Endothelial cell of umbilical vein (primary cell): ENCODE measurements around the gene SNX33. TPM values are rescaled to one million over a fixed set of nuclear protein-coding genes. Genes with fewer than 3 reads are reported as not detected.
A peak's percentile ranks its signal among the peaks of the same experiment; 100 is the strongest.

ENCODE experiments used
- BruUV-seq: library from RNA; stranded (reverse); fragments of 400-500 nt; replicated peaks from 2 replicates; lab custom pipeline; 2021; lab: Mats Ljungman, UMichigan
- CTCF ChIA-PET: fragments of 300-600, 350-600 bp; sonication (Branson Sonifier 250); formaldehyde crosslinking; loops from one replicate; lab custom pipeline; 2021; ENCODE audit warnings: antibody characterized with exemption, inconsistent platforms; lab: Charles Lee
- POLR2A ChIA-PET: fragments of 300-600, 350-600 bp; sonication (Branson Sonifier 250); formaldehyde crosslinking; loops from one replicate; lab custom pipeline; 2021; ENCODE audit warnings: antibody characterized with exemption, inconsistent platforms; lab: Charles Lee
- DNase-seq: peaks from one replicate; pipeline ENCODE4 v3.0.0-alpha.2; 2011; ENCODE audit warnings: low read depth, low spot score
- FAIRE-seq: peaks from 2 replicates; lab custom pipeline; 2011; peaks lifted over from hg19 to GRCh38; lab: Jason Lieb, UNC
- H2AFZ ChIP-seq: 2 replicates; pipeline ENCODE4 v1.6.0; 2012; ENCODE audit warnings: low read depth, low read length, control low read depth, inconsistent platforms
- H3K27ac ChIP-seq: 2 replicates; pipeline ENCODE4 v1.5.1; 2011; ENCODE audit warnings: low read depth, mild to moderate bottlenecking, control low read depth, low read length, moderate library complexity; ENCODE audit not compliant: insufficient read depth
- H3K27me3 ChIP-seq, 2 experiments: 2 replicates each; pipeline versions ENCODE4 v1.6.0 to v1.6.1; 2011; ENCODE audit warnings: low read length in 2 of 2, mixed read lengths in 1 of 2; ENCODE audit not compliant: control insufficient read depth in 2 of 2, insufficient read depth in 2 of 2
- H3K36me3 ChIP-seq, 2 experiments: 2 replicates in 1 of 2; 3 replicates in 1 of 2; pipeline ENCODE4 v1.5.1; 2011; ENCODE audit warnings: low read length in 2 of 2, mild to moderate bottlenecking in 1 of 2, moderate library complexity in 1 of 2; ENCODE audit not compliant: control insufficient read depth in 2 of 2, insufficient read depth in 2 of 2; ENCODE audit errors: extremely low read depth in 1 of 2
- H3K4me1 ChIP-seq: 3 replicates; pipeline ENCODE4 v1.5.1; 2011; ENCODE audit warnings: mild to moderate bottlenecking, low read length; ENCODE audit not compliant: control insufficient read depth, insufficient read depth; ENCODE audit errors: extremely low read depth
- H3K4me2 ChIP-seq: 2 replicates; pipeline ENCODE4 v1.6.1; 2011; ENCODE audit warnings: low read length, control low read depth, mixed read lengths; ENCODE audit not compliant: insufficient read depth
- H3K4me3 ChIP-seq, 3 experiments: fragments of 200-600 bp in 1 of 3; sonication (generic), shearing (Covaris generic) in 1 of 3; replicated peaks in 1 of 3; 2 replicates each; pipeline ENCODE4 v1.5.1; 2011 to 2016; ENCODE audit warnings: control low read depth in 3 of 3, low read length in 3 of 3, mild to moderate bottlenecking in 2 of 3, inconsistent platforms in 1 of 3, low read depth in 1 of 3, moderate library complexity in 1 of 3; ENCODE audit not compliant: insufficient read depth in 1 of 3
- H3K79me2 ChIP-seq: 2 replicates; pipeline ENCODE4 v1.6.0; 2012; ENCODE audit warnings: low read length, inconsistent platforms; ENCODE audit not compliant: control insufficient read depth, insufficient read depth
- H3K9ac ChIP-seq: replicated peaks from 2 replicates; pipeline ENCODE3; 2011; ENCODE audit warnings: low read length, control low read depth; ENCODE audit not compliant: insufficient read depth; ENCODE audit errors: extremely low read depth
- H3K9me1 ChIP-seq: replicated peaks from 3 replicates; pipeline ENCODE4 v1.6.0; 2011; ENCODE audit warnings: mild to moderate bottlenecking, low read length; ENCODE audit not compliant: control insufficient read depth, insufficient read depth; ENCODE audit errors: extremely low read depth
- H3K9me3 ChIP-seq: replicated peaks from 2 replicates; pipeline ENCODE4 v1.5.1; 2012; ENCODE audit warnings: low read length, inconsistent platforms; ENCODE audit not compliant: control insufficient read depth, insufficient read depth
- H4K20me1 ChIP-seq: replicated peaks from 2 replicates; pipeline ENCODE3; 2011; ENCODE audit warnings: mild to moderate bottlenecking, low read length; ENCODE audit not compliant: control insufficient read depth, insufficient read depth; ENCODE audit errors: extremely low read depth
- CTCF ChIP-seq, 2 donors: IDR thresholded peaks; 1 replicate in 1 of 2; 2 replicates in 1 of 2; pipeline ENCODE4 v1.5.1; 2011; ENCODE audit warnings: low read length in 2 of 2, mild to moderate bottlenecking in 2 of 2, moderate library complexity in 2 of 2, control low read depth in 1 of 2, inconsistent platforms in 1 of 2, low read depth in 1 of 2; ENCODE audit not compliant: insufficient read depth in 1 of 2; ENCODE audit errors: extremely low read depth in 1 of 2
- EZH2 ChIP-seq: IDR thresholded peaks from 2 replicates; pipeline ENCODE4 v1.6.1; 2012; ENCODE audit warnings: borderline replicate concordance, low read depth, mild to moderate bottlenecking, moderate library complexity, low read length, inconsistent platforms; ENCODE audit not compliant: severe bottlenecking
- GATA2 ChIP-seq: IDR thresholded peaks from 2 replicates; pipeline ENCODE4 v1.7.0; 2011; ENCODE audit warnings: low read depth, mild to moderate bottlenecking, moderate library complexity, mixed read lengths, low read length; ENCODE audit not compliant: insufficient read length, insufficient read depth
- JUN ChIP-seq: IDR thresholded peaks from 2 replicates; pipeline ENCODE4 v1.6.1; 2011; ENCODE audit warnings: borderline replicate concordance, low read depth; ENCODE audit not compliant: insufficient read length, insufficient read depth
- MAX ChIP-seq: IDR thresholded peaks from 2 replicates; pipeline ENCODE4 v1.6.1; 2011; ENCODE audit not compliant: insufficient read depth, insufficient read length
- MYC ChIP-seq: IDR thresholded peaks from one replicate; pipeline ENCODE4 v1.6.1; 2011; ENCODE audit warnings: mild to moderate bottlenecking, low read depth, low read length
- POLR2A ChIP-seq: IDR thresholded peaks from 2 replicates; pipeline ENCODE4 v1.6.1; 2012; ENCODE audit warnings: low read depth, mild to moderate bottlenecking, control low read depth, low read length
- POLR2AphosphoS5 ChIP-seq: IDR thresholded peaks from 2 replicates; pipeline ENCODE4 v1.6.1; 2012; ENCODE audit warnings: low read depth, mild to moderate bottlenecking, control low read depth, low read length, moderate library complexity; ENCODE audit not compliant: insufficient read depth
- dilution Hi-C: fragments of 300-500 bp; cut with MboI; formaldehyde crosslinking; loops from one replicate; pipeline ENCODE4 v1.15.0; 2019; ENCODE audit warnings: low sequenced_read_pairs; ENCODE audit not compliant: extremely low pct_ligation_motif_present
- intact Hi-C: fragments of 100-400 bp; cut with micrococcal nuclease; formaldehyde crosslinking; loops from one replicate; pipeline ENCODE4 v1.10.0; 2022
- polyA plus RNA-seq, 4 experiments: library from polyadenylated mRNA; depleted of rRNA in 3 of 4; stranded (reverse) in 3 of 4; unstranded in 1 of 4; fragments of >200 nt; gene quantifications; 2 replicates each; pipeline versions ENCODE4 v1.2.1 to v1.2.3, GENCODE V29; 2011 to 2012; ENCODE audit warnings: missing spikeins in 1 of 4
- total RNA-seq: library from RNA; stranded (reverse); gene quantifications from 2 replicates; pipeline ENCODE4 v1.2.3, GENCODE V29; 2021

Gene SNX33
- total and polyA plus RNA-seq, 2 donors (not counting 3 experiments of a cell fraction or from before 2014, with no cell fraction given), result 7.9 to 12.6 TPM

DNA sequence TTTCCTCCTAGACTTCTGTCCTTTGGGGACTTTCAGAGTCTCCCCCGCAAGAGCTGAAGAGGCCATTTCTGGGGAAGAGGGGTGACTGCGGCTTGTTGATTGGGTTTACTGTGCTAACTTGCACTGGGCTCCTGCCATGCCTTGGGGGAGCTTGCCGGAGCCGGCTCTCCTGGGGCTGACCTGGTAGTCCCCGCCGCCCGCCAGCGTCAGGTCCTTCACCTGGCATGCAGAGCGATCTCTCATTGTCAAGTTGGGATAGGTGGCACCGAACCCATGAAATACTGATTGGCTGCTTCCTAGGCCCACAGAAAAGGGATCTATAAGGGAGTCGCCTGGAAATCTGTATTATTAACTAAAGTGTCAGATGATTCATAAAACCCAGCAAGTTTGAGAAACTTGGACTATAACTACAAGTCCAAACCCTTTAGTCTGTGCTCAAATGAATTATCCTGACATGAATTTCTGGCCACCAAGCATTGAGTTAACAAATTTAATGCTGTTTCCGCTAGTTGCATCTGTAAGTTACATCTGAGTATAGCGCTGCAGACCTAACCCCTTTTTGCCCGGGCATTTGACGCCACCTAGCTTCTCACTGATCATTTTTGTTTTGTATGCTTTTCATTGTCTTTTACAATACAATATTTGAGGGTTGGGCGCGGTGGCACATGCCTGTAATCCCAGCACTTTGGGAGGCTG lies 7.1 kb upstream of the SNX33 start:
- H3K27me3 ChIP-seq, result no peaks in the 10 kb centered on the region
- peaks cover 10% of the 10 kb centered on the region for H3K79me2 ChIP-seq
- H3K4me1 ChIP-seq, result peaks cover 23% of the 10 kb centered on the region
- CTCF ChIA-PET, result interaction anchor here (0.7 to 4.3 kb wide), 11 partner anchors 13 to 273 kb away, joined by 3 to 65 read pairs (median 7); partner anchors contain the start of gene PTPN9
- peak; percentile 77 for DNase-seq
- peak; percentile 76 for FAIRE-seq
- TF ChIP-seq MYC, result no peak
- no peak for TF ChIP-seq EZH2
- TF ChIP-seq CTCF (IDR thresholded peaks at IDR 0.05; ENCODE audit: extremely low read depth in 1 of 2, insufficient read depth in 1 of 2, low read depth in 1 of 2, low read length in 2 of 2), result peak; percentile 20 to 22
- no peak for TF ChIP-seq MAX
- no peak for TF ChIP-seq POLR2AphosphoS5
- no peak for TF ChIP-seq GATA2
- no peak for TF ChIP-seq POLR2A
- TF ChIP-seq JUN, result no peak
- no peaks in the 10 kb centered on the region for H4K20me1 ChIP-seq
- POLR2A ChIA-PET, result interaction anchor here (0.6 to 1.8 kb wide), 5 partner anchors 15 to 278 kb away, joined by 3 to 6 read pairs (median 6); partner anchors contain the start of genes MAN2C1 and SNUPN
- no peaks in the 10 kb centered on the region for H3K9me3 ChIP-seq
- dilution Hi-C loops (no loop called here), intact Hi-C loops (loop anchor here (1.0 to 2.0 kb wide), 3 partner anchors 8 to 272 kb away; partner anchors contain the start of genes MAN2C1 and SNUPN)
- peak overlapping the region; percentile 26 to 68 (median 60) for H3K4me3 ChIP-seq
- H3K9me1 ChIP-seq, result no peaks in the 10 kb centered on the region
- peak overlapping the region; percentile 31 for H3K27ac ChIP-seq
- H3K36me3 ChIP-seq, result no peaks in the 10 kb centered on the region
- TSS peak; percentile 88 for BruUV-seq
- H3K9ac ChIP-seq, result peak overlapping the region; percentile 71
- peak overlapping the region; percentile 68 for H2AFZ ChIP-seq
- peak overlapping the region; percentile 67 for H3K4me2 ChIP-seq
